Renal cortical epithelial cell (primary cell): ENCODE results near the gene UGT1A9. TPM values are rescaled to one million over a fixed set of nuclear protein-coding genes. Genes with fewer than 3 reads are reported as not detected.
A peak's percentile ranks its signal among the peaks of the same experiment; 100 is the strongest.
"Not testable (repeated sequence)": the region's sequence is repeated elsewhere in the genome, so short reads cannot be mapped to it uniquely, and the experiment has no call there.

Experiments
- DNase-seq: peaks from one replicate; pipeline ENCODE4 v3.0.0-alpha.2; 2011; ENCODE audit warnings: low read depth
- total RNA-seq: library from RNA; depleted of rRNA; stranded (reverse); fragments of >200 nt; gene quantifications from 2 replicates; pipeline ENCODE4 v1.2.3, GENCODE V29; 2014

The UGT1A9 gene
- 37.2 and 110 TPM in 2 replicates for total RNA-seq

- no peak for DNase-seq
These were observed at the start of gene UGT1A9 for GRCh38 chr2:233671290-233672161. Gene UGT1A9, plus strand, starts transcription at chr2:233671898. Its CDS starts 37 bp downstream, at chr2:233671935.

GRCh38 chr2:233627331-233628025 is 44.2 kb upstream of the UGT1A9 start:
- DNase-seq, result no peak

- not testable (repeated sequence) for DNase-seq
These were observed 35.4 kb upstream of the UGT1A9 start, which contains the start of gene UGT1A10 for GRCh38 chr2:233636306-233636705. Gene UGT1A10, plus strand, starts transcription at chr2:233636448. Its CDS starts 75 bp downstream, at chr2:233636523.

GRCh38 chr2:233638836-233639235 is 32.9 kb upstream of the UGT1A9 start:
- DNase-seq, result no peak

- DNase-seq, result no peak
These were observed 31.8 kb upstream of the UGT1A9 start for GRCh38 chr2:233639860-233640259.

- peak; percentile 41 for DNase-seq
These were observed 28.6 kb upstream of the UGT1A9 start for GRCh38 chr2:233643128-233643527.

- DNase-seq, result not testable (repeated sequence)
These were observed 25.7 kb upstream of the UGT1A9 start for GRCh38 chr2:233646033-233646432.

GRCh38 chr2:233650981-233651380 is 20.7 kb upstream of the UGT1A9 start:
- no peak for DNase-seq

- DNase-seq, result no peak
These were observed 20.3 kb upstream of the UGT1A9 start for GRCh38 chr2:233651430-233651829.

- no peak for DNase-seq
These were observed 17.2 kb upstream of the UGT1A9 start for GRCh38 chr2:233654501-233654900.

- no peak for DNase-seq
These were observed 16.7 kb upstream of the UGT1A9 start for GRCh38 chr2:233655043-233655442.

- DNase-seq, result not testable (repeated sequence)
These were observed 15.8 kb upstream of the UGT1A9 start for GRCh38 chr2:233655943-233656342.

- DNase-seq, result no peak
These were observed 15.3 kb upstream of the UGT1A9 start for GRCh38 chr2:233656443-233656842.

- no peak for DNase-seq
These were observed 13.1 kb upstream of the UGT1A9 start for GRCh38 chr2:233658610-233659009.

GRCh38 chr2:233663911-233664310 is 7.8 kb upstream of the UGT1A9 start:
- DNase-seq, result no peak

- DNase-seq, result peak; percentile 93
These were observed 3.0 kb upstream of the UGT1A9 start for GRCh38 chr2:233668605-233669260.

GRCh38 chr2:233672886-233673285 is 1.2 kb downstream of the UGT1A9 start:
- DNase-seq, result no peak

- peak; percentile 64 for DNase-seq
These were observed 2.2 kb downstream of the UGT1A9 start for GRCh38 chr2:233673896-233674295.

GRCh38 chr2:233674314-233674713 is 2.6 kb downstream of the UGT1A9 start:
- no peak for DNase-seq

- no peak for DNase-seq
These were observed 3.3 kb downstream of the UGT1A9 start for GRCh38 chr2:233674995-233675394.

- peak; percentile 73 for DNase-seq
These were observed 4.3 kb downstream of the UGT1A9 start for GRCh38 chr2:233676046-233676445.

GRCh38 chr2:233679196-233679595 is 7.5 kb downstream of the UGT1A9 start:
- peak; percentile 50 for DNase-seq
